ENCODE data around the gene KRT2.

The KRT2 gene

DNA sequence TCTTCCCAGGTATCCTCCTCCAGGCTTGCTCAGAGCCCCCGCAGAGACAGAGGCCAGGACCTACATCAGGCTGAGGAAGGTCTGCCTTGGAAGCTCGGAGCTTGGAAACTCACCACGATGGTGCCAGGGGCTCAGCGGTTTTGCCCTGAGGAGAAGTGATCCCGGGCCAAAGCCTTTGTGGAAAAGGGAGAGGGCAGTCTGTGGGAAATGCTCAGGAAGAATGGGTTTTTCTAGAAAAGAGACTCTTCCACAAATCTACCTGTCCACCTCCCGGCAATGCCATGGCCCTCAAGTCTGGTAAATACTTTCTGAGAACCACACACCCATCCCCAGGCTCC, 8.0 kb downstream of the KRT2 start:
- in situ Hi-C loops (cut with MboI; ENCODE audit: low sequenced_read_pairs) = no loop called here

DNA sequence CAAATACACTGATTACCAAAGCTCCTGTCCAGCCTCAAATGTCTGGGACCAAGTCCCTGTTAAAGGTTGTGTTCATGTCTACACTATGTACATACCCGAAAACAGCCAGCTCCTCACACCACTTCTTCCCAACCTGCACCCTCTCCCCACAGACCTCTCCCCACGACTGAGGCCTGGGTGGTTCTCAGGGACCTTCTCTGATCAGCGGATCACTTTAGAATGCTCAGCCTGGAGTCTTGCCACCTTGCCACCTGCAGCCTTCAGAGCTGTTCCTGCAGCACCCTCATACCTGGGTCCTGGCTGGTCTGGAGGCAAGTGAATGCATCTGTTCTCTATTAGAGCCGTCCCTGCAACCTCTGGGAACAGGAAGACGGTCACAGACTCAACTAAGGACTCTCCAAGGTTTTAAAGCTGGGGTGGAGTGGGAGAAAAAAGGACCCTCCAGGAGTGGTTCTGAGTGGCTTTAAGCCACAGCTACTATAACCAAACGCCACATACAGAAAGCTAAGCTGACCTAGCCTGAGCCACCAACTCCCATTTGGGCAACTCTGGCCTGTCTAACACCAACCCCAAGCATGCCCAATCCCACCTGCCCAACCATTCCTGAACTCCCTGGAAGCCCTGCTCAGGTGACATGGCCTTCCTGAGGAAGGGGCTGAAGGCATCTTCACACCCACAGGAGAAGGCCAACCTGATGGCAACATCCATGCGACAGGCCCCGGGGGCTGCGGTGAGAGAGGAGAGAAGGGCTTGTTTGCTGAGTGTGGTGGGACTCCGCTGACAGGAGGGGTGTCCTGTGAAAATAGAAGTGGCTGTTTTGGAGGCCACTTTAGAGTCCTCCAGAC, 8.6 kb downstream of the KRT2 start:
- in situ Hi-C loops (cut with MboI; ENCODE audit: low sequenced_read_pairs) = no loop called here

DNA sequence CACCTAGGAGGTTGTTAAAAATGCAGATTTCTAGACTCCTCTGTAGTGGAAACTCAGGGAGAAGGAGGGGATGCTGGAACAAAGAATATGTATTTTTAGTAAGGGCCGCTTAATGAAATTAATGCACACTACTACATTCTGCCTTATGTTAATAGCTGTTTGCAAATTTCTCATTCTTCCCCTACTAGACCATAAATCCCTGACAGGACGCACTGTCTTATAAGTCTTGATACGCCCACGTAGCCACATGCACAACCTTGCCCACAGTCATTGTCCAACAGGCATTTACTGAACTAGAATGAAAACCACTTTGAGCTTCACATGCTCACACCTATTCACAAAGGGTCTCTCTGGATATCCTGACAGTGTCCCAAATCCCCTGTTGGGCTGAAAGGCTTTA, 10.5 kb downstream of the KRT2 start:
- in situ Hi-C loops (cut with MboI; ENCODE audit: low sequenced_read_pairs) = no loop called here

DNA sequence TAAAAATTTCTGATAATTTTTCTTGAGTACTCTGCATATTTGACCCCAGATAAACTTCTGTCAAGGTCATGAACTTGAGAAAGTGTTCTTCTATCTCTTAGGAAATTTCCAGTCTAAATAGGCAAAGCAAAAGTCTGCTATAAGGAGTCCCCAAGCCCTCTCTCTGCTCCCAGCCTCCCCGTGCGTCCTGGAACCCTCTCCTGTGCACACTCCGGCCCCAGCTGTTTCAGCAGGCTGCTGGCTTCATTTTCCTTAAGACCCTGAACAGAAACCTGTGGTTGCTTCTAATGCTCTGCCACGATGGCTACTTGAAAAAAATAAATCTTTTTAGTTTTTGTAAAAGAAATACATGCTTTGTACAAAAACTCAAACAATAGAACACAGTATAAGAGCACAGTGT, 14.7 kb downstream of the KRT2 start:
- in situ Hi-C loops (cut with MboI; ENCODE audit: low sequenced_read_pairs) = no loop called here

DNA sequence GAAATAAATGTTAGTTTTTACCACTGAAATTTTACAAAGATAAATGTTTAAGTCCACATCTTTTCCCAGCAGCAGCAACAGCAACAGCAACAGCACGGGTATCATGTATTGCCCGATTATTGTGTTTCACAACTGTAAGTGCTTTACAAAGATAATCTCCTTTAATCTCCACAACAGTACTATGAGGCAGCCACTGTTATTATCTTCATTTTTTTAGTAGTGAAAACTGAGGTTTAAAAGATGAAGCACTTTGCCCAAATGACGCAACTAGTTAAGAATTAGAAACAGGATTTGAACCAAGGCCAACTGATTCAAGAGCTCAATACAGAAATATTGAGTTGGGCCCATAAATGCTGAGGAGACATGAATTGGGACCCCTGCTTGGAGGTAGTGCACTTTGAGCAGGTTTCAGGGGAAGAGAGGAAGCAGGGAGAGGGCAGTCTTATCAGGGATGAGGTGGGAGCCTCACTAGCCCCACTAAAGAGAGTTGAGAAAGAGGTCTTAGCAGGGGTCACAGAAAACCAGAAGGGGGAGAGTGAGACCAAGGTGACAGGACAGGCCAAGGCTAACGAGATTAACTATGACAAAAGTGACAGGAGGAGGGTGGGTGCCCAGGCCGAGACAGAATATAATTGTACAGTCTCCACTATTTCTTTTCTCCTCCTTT, 15.3 kb downstream of the KRT2 start:
- in situ Hi-C loops (cut with MboI; ENCODE audit: low sequenced_read_pairs) = no loop called here

DNA sequence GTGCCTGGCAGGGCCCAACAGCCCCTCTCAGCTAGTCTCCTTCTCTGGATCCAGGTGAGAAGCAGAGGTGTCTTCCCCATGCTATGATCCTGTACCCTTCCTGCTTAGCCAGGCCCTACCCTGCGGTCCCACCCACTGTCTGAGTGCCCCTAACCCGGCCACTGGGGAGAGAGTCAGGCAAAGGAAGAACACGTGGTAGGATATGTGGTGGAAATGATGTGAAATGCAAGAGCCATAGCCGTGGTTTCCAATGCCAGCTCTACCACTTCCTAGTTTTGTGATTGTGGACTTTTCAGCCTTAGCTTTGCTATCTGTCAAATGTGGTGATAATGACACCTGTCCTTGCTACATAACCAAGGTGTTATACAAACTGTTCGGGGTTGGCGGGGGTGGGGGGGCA, 15.8 kb downstream of the KRT2 start:
- in situ Hi-C loops (cut with MboI; ENCODE audit: low sequenced_read_pairs) = no loop called here

DNA sequence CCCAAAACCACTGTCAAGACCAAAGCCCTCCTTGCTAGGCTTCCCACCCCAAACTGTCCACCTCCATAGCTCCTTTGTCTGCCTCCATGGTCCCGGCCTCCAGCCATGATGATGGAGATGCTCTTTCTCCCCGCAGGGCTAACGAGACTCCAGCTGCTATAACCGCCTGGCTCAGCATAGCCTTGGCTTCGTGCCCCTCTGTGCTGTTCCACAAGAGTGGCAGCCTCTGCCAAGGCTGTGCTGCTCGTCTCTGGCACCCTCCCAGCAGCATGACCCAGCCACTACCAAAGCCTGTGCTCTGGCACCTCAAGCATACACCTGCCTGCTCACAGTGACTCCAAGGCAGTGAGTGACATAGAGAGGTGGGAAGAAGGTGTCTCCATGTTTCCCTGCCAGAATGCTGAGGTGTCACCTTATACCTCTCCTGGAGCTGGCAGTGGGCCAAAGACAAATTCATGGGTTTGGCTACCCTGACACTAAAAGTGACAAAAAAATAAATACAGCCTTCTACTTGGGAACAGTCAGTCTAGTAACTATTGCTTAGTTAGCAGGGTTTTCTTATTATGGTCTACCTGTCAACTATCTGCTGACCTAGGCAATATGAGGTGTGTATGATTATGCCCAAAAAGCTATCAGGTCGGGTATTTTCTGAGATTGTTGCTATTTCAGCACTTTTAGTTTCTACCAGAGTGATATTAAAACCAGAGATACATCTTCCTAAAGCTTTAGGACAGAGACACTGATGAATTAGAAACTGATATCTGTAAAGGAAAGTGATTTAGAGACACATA, 17.6 kb downstream of the KRT2 start:
- in situ Hi-C loops (cut with MboI; ENCODE audit: low sequenced_read_pairs) = no loop called here

DNA sequence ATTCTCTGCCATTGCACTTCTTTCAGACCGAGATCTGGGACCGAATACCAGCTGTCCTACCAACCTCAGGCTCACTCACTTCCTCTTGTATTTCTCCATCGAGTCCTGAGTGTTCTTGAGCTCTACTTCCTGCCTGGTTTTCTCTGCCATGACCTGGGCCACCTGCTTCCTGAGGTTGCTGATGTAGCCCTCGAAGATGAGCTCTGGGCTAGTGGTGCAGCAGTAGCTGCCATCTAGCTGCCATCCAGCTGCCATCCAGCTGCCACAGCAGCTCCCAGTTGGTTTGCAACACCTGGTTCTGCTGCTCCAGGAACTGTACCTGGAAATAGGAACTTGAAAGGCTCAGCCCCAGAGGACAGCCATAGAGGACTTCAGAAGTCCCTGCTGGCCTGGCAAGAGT, 18.6 kb downstream of the KRT2 start:
- in situ Hi-C loops (cut with MboI; ENCODE audit: low sequenced_read_pairs) = no loop called here

DNA sequence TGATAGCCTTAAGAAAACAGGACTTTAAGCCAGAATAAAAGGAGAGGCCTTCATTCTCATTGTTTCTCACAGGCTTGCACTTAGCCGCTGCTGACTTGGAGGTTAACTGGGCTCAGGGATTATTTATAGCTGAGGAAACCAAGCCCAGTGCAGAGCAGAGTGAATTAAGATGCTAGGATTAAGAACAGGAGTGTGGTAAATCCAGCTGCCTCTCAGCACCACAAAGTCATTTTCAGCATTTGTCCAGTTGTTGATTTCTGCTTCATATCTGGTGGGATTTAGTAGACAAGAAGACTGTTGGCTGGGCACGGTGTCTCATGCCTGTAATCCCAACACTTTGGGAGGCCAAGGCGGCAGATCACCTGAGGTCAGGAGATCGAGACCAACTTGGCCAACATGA, 19.4 kb downstream of the KRT2 start:
- in situ Hi-C loops (cut with MboI; ENCODE audit: low sequenced_read_pairs) = no loop called here

DNA sequence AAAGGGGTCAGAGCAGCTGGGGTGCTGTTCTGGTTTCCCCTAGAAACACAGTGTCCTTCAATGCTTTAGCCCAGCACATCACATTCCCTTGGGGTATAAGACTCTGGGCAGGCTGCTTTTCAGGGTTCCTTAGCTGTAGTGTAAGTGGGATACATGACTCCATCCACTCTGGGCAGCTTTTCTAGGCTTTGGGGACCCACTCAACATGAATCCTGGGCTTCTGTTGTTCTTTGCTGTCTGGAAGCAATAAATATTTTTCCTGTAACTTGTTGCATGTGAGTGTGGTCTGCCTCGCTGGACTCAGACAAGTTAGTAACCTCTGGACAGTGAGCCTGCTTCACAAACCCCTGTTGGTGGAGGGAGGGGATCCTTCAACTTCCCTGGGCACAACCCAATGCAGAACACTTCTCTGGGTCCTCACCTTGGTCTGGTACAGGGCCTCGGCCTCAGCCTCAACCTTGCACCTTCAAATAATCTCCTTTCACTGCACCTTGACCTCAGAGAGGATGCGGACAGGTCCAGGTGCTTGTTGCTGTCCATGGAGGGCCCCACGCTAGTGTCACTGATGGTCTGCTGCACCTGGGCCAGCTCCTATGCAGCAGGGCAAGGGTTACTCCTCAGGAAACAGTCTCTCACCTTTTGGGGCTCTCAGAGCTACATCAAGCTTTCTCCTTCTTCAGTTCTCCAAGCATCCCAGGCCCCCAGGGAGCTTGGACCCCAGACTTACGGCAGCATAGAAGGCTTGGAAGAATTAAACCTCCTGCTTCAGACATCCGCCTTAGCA, 20.1 kb downstream of the KRT2 start:
- in situ Hi-C loops (cut with MboI; ENCODE audit: low sequenced_read_pairs) = no loop called here

DNA sequence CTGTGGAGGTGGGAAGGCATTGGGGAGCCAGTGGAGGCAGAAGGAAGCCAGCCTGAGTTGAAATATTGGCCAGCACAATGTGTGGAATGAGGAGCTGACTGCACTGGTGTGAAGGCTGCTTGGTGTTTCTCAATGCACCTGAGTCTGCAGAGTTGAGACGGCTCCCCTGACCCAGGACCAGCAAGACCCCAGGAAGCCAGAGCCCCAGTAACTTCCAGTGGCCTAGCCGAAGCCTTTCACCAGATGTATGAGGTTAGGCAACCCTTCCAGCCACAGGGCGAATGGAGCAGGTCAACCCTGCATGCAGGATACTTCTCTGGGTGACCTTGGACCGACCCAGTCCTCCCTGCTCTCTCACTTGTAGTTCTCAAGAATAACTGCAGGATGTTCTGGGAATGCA, 20.7 kb downstream of the KRT2 start:
- in situ Hi-C loops (cut with MboI; ENCODE audit: low sequenced_read_pairs) = no loop called here

DNA sequence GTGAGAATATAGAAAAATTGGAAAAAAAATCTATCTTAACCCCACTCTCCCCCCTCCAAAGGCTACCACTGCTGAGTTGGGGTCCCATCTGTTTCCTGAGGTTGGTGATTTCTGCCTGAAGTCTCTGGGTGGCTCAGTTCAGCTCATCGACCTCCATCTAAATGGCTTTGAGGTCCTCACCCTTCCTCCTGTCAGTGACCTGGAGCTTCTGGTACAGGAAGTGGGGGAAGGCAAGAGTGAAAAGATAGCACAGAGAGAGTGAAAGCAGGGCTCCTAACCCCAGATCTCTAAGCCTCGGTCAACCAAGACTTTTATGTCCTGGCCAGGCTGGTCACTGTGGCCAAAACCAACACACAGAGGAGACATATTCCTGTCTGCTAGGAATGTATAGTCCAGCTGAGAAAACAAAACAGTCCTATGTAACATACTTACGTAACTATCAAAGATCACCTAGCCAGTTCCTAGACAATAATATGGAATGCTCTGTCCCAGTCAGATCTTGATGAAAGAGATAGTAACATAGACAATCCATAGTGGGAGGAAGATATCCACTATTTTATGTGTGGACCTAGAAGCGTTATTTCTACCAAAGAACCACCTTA, 21.3 kb downstream of the KRT2 start:
- in situ Hi-C loops (cut with MboI; ENCODE audit: low sequenced_read_pairs) = no loop called here

DNA sequence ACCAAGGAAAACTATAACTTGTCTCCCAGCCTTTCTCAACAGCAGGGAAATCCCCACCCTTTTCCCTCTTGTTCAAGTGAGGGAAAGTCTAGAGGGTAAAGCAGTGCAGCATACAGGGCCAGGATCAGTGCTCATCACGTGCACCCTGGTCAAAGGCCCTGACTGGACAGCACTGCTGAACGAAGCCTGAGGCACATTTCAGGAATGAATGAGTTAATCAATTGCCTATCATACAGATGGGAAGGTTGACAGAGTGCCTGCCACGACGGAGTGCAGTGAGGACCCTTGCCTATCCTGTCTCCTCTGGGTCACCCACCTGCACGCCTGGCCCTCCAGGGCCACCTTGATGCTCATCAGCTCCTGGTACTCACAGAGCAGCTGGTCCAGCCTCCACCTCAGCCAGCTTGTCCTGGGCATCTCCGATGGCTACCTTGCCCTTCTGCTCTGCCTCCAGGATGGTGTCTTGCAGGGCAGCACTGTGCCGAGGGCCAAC, 22.0 kb downstream of the KRT2 start:
- in situ Hi-C loops (cut with MboI; ENCODE audit: low sequenced_read_pairs) = no loop called here

DNA sequence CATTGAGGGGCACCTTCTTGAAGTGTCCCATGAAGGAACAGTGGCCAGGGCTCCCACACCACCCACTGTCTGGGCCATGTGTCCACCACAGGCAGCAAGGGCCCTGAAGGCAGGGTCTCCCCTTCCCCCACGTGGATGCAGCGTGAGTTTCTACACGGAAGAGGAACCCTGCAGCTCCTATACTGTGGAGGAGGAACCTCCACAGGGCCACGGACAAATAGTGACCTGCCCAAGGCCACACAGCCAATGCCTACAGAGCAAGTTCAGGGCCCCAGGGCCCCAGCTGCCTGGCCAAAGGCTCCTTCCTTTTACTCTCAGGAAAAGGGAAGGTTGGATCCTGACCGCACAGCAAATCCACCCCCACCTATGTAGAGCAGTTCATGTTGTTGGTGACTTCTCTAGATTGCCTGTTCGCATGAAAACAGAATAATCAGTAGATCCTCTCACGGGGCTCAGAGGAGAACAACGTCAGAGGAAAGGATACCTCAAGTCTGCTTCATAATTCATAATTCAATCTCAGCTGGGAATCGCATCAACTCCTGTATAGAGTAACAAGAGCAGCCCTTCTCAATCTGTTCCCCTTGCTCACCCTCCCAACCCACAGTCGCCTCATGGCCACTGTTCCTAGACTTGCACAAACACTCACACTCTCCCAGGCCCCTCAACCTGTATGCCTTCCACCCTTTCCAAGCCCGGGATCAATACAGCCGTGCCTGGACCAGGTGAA, 22.6 kb downstream of the KRT2 start:
- in situ Hi-C loops (cut with MboI; ENCODE audit: low sequenced_read_pairs) = no loop called here

DNA sequence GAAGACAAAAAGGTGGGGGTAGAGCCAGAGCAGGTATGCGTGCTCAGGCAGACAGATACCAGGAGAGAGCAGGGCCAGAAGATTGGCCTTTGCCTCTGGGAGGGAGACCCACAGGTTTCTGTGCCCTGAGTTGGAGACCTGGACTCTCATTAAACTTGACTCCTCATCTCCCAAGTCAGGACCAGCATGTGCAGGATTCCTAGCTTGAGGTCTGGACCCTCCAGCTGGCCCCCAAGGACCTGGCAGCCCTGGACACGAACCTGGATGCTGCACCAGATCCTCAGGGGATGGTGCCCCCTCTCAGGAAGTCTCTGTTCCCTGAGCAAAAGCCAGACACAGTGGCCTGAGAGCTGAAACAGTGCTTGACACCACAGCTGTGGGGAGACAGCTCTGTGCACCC, 23.2 kb downstream of the KRT2 start:
- in situ Hi-C loops (cut with MboI; ENCODE audit: low sequenced_read_pairs) = no loop called here

DNA sequence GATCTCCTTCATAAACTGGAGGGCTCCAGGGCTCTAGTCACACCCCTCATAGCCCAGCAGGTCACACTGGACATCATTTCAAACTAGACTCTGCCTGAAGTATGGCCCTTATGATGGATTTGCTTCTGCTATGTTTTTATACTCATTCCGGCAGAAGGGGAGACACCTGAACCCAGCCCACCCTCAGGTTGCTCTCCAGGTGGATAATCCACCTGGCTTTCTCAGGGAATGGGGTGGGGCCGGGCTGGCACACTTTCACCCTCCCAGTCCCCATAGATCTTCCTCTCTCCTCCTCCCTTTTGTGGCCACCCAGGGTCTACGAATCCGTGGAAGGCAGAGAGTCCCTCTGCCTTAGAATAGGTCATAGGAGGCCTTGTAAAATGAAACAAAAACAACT, 23.9 kb downstream of the KRT2 start:
- in situ Hi-C loops (cut with MboI; ENCODE audit: low sequenced_read_pairs) = no loop called here

DNA sequence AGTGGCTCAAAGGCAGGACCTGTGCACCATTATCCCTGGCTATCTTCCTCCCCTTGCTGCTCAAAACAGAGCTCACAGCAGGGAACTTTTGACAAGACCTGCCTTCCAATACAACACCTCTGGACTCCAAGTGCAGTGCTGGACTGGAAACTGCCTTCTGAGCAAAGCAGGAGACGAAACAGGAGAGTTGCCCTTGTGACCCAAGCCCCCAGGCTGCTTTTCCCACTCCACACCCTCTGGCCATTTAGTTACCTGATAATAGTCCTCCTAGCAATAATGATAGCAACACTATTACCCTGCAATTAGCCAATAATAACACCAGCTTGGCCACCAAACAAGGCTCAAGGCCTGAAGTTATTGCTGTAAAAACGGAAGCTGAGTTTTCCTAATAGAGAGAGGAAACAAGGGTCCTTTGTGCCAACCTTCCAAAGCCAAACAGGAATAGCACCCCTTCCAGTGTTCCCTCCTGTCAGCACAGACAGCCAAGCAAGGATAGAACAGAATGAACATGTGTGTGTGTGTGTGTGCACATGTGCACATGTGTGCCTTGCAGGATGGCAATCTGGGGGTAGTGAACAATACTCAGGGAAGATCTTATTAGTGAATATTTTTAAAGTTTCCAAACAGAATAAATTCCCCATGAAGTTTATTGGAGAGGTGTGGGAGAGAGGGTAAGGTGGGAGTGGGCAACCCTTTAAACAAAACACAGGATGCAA, 24.5 kb downstream of the KRT2 start:
- in situ Hi-C loops (cut with MboI; ENCODE audit: low sequenced_read_pairs) = no loop called here

DNA sequence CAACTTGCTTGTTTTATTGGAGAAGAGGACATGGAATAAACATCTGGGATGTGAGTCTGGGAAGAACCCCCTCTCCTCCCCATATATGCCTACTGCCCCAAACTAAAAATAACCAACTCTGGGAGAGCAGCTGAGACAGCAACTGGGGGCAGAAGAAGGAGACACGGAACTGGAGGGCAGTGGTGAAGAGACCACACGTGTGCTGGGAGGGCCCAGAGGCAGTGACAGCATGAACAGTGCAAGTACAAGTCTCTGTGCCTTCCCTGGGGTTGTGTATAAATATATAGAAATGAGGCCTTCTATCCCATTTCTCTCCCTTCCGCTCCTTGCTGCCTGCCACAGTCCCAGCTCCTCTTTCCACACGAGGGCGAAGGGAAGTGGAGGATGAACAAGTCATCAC, 29.7 kb downstream of the KRT2 start:
- in situ Hi-C loops (cut with MboI; ENCODE audit: low sequenced_read_pairs) = no loop called here

DNA sequence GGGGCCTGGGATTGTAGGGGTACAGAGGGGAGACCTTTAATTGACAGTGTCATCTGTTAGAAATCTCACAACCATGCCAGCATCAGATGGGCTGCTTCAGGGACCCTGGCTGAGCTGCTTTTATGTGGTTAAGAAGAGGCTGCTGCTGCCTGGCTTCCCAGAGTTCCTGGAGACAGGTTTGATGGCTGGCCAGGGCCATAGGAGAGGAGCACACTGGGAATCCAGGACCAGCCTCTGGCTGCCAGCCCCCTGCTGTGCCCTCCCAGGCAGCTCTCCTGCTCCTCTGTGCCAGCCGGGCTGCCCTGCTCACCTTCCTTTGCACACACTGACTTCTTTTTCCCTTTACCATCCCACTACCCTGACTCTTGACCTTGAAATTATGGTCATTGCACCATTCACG, 33.1 kb downstream of the KRT2 start:
- in situ Hi-C loops (cut with MboI; ENCODE audit: low sequenced_read_pairs) = no loop called here
